HL-60 (cell line): ENCODE data around the gene CLSTN1.

Experiments
- GABPA ChIP-seq: IDR thresholded peaks from 2 replicates; pipeline ENCODE4 v1.6.1; 2012; ENCODE audit warnings: low read depth
- POLR2AphosphoS5 ChIP-seq: IDR thresholded peaks from 2 replicates; pipeline ENCODE4 v1.6.1; 2012; ENCODE audit warnings: low read depth
- SPI1 ChIP-seq: IDR thresholded peaks from 2 replicates; pipeline ENCODE4 v1.6.1; 2012; ENCODE audit warnings: low read depth, mild to moderate bottlenecking, borderline replicate concordance
- TF ChIP-seq, protein P1 (sequence below): IDR thresholded peaks from one replicate; pipeline ENCODE4 v1.5.1; 2011; ENCODE audit warnings: low read length, control low read depth, inconsistent platforms; ENCODE audit not compliant: insufficient read depth

DNA sequence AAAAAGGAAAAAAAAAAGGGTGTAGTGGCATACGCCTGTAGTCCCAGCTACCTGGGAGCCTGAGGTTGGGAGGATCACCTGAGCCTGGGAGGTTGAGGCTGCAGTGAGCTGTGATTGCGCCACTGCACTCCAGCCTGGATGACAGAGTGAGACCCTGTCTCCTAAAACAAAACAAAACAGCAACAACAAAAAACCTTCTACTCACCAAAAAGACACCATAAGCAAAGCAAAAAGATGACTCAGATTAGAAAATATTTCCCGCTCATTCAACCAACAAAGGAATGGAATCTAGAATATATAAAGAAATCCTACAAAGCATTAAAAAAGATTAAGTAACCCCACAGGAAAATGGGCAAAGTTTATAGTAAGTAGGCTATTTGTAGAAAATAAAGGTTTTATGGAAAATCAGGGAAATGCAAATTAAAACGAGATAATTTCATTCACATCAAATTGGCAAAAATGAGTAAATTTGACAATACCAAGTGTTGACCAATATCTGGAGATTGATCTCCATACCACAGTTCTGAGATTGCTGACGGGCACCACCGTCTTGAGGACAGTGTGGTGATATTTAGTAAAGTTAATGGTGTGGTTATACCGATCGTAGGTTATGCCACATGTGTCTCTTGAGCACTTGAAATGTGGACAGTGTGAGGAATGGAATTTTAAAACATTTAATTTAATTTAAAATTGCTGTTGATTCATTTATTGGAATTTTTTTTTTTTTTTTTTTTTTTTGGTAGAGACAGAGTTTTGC is 118.2 kb downstream of the CLSTN1 start:
- TF ChIP-seq, protein P1, sequence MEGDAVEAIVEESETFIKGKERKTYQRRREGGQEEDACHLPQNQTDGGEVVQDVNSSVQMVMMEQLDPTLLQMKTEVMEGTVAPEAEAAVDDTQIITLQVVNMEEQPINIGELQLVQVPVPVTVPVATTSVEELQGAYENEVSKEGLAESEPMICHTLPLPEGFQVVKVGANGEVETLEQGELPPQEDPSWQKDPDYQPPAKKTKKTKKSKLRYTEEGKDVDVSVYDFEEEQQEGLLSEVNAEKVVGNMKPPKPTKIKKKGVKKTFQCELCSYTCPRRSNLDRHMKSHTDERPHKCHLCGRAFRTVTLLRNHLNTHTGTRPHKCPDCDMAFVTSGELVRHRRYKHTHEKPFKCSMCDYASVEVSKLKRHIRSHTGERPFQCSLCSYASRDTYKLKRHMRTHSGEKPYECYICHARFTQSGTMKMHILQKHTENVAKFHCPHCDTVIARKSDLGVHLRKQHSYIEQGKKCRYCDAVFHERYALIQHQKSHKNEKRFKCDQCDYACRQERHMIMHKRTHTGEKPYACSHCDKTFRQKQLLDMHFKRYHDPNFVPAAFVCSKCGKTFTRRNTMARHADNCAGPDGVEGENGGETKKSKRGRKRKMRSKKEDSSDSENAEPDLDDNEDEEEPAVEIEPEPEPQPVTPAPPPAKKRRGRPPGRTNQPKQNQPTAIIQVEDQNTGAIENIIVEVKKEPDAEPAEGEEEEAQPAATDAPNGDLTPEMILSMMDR: no peak
- TF ChIP-seq POLR2AphosphoS5: no peak
- TF ChIP-seq GABPA: no peak
- no peak for TF ChIP-seq SPI1
